ENCODE results near the gene IRF3.

The IRF3 gene

DNA sequence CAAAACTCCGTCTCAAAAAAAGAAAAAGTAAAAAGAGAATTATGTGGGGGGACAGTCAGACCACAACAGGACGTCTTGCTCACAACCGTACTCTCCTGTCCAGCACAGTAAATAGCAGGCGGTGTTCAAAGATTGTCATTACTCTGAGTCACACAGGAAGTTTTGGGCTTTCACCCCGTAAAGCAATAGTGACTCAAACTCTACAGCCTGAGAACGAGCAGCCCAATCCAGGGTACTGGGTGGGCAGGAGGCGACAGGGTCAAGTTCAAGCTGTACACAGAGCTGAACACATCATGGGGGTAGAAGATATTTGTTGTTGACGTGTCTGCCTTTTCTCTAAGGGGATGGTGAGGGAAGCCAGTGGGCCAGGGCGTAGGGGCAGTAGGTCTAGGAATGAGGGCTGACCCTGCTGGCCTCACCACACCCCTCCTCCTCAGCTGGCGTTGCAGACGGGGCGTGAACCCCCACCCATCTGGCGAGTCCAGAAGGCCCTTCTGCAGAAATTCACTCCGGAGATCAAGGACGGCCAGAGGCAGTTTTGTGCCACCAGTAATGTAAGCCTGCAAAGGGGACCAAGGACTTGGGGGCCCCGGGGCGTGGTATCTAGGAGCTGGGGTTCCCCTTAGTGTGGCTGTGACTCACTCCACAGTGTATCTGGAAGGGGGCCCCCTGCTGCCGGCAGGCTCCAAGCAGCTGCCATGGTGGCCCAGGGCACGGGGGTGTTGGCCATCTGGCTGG, 51.4 kb downstream of the IRF3 start:
- no peak for DNase-seq

GRCh38 chr19:49613374-49613773, 52.3 kb downstream of the IRF3 start:
- peak; percentile 50 for DNase-seq
